ENCODE results near the gene CAMK1D.
"Not testable (repeated sequence)": the region's sequence is repeated elsewhere in the genome, so short reads cannot be mapped to it uniquely, and the experiment has no call there.

Gene CAMK1D

DNA sequence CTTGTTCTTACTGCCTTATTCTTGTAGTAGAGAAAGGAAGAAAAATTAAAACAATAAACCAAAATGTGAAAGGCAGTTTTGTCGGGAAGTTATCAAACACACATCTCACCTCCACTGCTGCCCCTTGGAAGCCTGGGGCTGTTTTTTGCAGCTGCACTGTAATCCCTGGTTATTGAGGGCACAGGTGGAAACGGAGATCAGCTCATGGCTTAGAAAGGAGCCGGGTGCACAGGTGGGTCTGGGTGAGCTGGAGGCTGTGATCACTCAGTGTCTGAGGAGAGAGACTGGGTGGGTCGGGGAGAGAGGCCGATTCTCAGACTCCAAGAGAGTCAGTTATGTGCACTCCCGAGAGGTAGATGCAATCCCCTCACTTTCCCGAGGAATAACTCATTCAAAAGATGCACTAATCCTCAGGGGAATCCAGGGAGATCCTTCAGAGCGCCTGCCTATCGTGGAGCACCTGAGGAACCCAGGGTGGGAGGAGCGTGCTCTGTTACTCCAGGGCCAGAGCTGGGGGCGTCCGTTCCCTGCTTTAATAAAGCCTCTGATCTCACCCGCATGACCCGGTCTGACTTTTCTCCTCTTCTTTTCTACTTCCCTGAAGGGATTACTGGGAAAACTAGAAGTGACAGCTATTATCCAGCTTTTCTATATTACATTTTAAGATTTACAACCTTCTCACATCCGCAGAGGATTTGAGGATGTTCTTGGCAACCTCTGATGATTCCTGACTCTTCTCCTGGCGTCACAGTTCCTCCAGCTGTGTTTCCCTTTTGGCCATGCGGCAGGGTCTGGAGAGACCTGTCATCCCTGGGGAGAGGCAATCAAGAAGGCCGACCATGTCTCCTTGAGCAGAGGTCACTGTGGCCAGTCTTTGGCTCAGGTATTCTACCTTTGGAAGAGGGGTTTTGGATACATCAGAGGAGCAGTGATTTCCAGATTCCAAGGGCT lies 82.1 kb downstream of the CAMK1D start:
- no peak for DNase-seq

DNA sequence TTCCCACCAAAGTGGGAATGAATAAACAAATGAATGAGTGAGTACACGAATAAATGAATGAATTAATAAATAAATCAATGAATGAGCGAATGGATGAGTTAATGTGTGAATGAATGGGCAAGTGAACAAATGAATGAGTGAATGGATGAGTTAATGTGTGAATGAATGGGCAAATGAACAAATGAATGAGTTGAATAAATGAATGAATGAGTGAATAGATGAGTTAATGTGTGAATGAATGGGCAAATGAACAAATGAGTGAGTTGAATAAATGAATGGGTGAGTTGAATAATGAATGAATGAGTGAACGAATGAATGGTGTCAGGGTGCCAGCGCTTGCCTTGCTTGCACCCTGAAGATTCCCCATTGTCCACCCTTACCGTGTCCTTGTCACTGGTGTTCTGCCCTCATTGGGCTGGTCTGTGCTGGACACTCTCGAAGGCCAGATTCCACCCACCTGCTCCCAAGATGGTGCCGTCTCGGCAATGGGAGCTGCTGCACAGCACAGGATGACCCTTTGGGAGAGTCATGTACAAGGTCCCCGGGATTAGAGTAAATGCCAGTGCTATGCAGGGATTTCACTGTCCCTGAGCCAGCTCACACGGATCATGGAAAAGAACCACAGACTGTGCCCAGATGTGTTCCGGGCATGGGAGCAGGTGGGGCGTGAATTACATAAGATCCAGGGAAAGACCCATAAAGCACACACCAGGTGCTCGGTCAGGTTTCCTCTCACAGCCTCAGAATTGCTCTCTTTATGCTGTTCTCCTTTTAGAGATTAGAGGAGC lies 83.2 kb downstream of the CAMK1D start:
- no peak for DNase-seq

DNA sequence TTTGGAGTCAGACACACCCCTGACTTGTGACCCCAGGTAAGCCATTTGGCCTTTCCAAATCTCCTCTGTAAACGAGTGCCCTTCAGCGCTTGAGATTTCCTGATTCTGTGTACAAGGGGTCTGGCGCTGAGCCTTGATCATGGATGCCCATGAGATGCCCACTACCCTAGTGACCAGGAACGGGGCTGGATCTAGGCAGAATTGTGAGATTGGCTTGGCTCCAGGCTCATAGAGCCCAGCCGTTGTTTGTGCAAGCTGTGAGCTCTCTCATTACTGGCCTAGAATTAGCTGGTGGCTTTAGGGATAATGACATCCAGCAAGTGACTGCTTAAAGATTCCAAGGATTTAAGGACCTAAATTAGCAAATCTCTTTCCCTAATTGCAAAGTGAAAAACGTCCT lies 84.9 kb downstream of the CAMK1D start:
- DNase-seq, result no peak

DNA sequence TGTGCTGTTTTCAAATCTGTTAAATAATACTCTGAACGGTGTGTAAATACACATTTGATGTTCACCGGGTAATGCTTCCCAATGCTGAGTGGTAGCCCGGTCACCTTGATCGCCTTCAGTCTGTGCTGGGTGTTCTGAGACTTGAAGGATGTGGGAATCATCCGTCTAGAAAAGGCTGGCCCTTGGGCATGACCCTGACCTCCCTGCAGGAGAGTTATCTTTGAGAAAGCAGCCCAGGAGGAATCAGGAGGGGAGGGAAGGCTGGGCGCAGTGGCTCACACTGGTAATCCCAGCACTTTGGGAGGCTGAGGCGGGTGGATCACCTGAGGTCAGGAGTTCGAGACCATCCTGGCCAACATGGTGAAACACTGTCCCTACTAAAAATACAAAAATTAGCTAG lies 85.3 kb downstream of the CAMK1D start:
- DNase-seq, result not testable (repeated sequence)

DNA sequence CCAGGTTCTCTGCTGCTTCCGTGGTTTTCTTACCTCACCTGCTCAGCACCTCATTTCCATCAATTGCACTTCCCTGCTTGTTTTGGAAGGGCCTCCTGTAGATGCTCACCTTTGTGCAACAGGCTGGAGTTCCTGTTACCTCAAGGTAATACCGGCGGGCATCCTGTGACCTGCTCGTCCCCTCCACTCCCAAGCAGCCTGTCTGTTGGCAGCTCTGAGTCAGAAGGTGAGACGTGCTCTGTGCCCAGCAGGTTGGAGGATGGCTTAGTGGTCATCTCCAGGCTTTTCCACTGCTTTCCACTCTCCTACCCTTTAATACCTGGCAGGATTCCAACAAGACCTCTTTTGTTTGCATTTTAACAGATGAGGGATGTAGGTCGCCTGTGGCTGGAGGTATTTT lies 86.0 kb downstream of the CAMK1D start:
- no peak for DNase-seq

DNA sequence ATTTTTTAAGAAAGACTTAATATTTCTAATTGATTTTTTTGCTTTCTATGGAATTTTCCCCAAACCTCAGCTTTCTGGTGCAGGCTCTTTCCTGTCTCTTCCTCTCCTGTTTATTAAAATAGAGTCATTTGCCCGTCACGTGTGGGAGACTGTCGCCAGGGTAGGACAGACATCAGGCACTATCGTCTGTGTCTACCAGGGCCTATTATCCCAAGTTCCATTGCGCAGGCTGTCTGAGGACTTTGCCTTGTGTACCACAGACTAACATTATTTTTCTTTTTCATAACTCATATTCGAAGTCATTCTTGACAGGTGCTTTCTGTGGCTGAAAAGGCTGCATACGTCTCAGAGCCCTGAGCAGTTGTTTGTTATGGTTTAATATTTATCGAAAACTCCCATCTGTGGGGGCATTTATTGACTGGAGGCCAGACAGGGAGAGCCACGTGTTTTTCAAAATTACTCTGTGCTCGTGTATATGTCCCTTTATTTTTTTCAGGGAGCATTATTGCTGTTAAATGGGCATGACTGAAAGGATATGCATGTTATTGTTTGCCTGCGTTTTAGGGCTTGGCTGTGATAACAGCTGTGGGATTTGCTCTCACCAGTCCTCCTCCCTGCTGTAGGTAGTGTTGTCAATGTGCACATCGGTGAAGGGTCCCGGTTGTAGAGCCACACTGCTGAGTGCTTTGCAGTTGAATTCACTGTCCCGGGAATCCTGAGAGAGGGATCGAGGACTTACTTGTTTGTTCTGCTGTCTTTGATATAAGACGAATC lies 89.8 kb downstream of the CAMK1D start:
- no peak for DNase-seq

DNA sequence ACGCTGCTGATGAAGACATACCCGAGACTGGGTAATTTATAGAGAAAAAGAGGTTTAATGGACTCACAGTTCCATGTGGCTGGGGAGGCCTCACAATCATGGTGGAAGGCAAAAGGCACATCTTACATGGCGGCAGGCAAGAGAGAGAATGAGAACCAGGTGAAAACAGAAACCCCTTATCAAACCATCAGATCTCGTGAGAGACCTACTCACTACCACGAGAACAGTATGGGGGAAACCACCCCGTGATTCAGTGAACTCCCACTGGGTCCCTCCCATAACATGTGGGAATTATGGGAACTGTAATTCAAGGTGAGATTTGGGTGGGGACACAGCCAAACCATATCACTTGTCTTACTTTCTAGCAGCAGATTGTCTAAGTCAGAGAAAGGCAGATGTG lies 90.4 kb downstream of the CAMK1D start:
- not testable (repeated sequence) for DNase-seq

DNA sequence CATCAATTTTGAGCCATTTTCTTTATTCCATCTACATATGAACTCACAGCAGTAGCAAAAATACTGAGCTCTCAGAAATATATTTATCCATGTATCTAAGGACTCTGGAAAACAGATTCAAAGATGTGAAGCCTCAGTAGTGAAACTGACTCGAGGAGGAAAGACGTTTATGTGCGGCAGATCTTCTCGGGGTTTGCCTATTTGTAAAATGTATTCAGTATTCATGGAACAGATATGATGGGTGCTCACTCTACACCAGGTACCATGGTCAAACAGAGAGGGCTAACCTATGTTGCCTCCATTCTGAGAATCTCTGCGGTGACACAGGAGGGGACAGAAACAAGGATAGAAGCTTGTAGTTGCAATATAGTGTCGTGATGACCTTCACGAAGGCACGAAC lies 93.7 kb downstream of the CAMK1D start:
- no peak for DNase-seq

DNA sequence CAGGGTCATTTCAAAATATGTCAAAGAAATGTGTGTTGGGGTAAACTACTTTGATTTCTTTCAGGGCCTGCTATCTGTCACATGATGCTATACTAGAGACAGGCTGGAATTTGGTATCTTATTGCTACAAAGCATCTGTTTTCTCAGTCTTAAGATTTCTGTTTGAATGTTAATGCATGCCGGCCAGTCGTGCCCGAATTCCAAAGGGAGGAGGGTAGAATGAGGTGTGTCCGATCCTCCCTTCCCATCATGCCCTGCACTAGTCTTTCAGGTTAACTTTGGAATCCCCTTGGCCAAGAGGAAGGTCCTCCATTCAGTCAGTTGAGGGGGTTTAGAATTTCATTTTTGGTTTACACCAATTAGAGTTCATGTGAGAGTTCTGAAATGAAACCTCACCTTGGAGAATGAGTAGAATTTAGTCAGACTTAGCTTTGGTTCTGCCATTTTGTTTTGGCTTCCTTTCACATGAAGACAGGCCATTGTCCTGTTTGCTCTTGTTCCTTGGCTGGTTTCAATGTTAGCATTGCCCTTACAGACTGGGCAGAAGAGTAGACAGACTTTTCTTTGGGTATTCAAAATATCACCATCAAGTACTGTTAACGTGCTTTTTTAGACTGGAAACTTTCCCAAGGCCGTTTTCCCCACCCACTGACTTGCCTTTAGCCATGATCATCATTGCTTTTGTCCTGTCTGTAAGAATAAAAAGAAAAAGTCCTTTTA lies 95.8 kb downstream of the CAMK1D start:
- no peak for DNase-seq

DNA sequence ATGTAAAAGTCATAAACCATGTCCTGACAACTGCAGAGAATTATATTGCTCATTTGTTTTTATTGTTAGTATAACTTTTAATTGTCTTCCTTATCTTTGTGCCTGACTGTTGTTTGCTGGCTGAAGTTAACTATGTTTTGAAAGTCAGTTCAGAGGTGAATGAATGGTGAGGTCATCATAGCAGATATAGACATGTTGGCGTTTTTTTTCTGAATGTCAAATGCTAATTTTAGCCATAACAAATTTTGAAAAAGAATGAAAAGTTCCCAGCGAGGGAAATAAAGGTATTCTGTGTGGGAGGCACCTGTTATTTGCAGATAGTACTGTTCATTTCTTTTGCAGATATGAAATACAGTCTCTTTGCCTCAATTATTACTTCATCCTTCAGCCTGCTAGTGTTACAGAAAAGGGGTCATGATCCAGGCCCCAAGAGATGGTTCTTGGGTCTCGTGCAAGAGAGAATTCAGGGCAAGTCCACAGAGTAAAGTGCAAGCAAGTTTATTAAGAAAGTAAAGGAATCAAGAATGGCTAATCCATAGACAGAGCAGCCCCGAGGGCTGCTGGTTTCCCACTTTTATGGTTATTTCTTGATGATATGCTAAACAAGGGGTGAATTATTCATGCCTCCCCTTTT lies 96.5 kb downstream of the CAMK1D start:
- DNase-seq, result no peak

DNA sequence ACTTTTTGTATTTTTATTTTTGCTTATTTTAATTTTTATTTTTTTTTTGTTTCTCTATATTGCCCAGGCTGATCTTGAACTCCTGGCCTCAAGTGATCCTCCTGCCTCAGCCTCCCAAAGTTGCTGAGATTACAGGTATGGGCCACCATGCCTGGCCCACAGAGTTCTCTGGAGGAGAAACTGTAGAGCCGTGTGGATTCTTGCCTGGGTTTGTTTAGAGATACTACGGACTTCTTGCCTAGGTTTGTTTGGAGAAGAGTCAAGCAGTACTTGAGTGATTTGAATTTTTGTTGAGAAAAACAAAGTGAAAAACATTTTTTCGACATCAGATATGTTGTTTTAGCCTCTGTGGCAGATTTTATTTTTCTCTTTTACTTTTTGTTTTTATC lies 99.0 kb downstream of the CAMK1D start:
- DNase-seq, result no peak

DNA sequence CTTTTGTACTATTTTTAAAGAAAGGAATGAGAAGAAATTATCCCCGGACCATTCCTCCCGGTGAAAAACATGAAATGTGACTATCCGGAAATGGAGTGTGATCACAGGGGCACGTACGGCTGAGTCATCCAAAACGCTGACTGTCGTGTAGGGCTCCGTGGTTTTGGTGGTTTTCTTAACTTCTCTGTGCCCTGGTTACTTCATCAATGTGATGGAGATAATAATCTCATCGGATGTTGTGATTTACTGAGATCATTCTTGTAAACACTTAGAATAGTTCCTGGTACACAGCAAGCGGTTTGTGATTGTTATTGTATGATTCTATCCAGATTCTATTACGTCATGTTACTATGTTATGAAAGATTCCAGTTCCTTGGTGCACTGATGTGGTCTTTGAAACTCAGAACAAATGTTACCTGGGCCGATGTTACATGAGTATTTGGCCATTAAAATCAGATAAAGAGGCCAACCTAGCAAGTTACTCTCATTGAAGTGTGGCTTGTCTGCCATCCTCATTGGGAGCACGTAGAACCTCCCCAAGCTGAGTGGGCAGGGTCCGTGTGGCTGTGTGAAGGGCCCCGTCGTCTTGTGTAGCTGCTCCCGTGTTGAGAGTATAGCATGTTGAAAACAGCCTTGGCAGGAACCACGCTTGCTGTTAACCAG lies 99.5 kb downstream of the CAMK1D start:
- DNase-seq, result peak; percentile 78

DNA sequence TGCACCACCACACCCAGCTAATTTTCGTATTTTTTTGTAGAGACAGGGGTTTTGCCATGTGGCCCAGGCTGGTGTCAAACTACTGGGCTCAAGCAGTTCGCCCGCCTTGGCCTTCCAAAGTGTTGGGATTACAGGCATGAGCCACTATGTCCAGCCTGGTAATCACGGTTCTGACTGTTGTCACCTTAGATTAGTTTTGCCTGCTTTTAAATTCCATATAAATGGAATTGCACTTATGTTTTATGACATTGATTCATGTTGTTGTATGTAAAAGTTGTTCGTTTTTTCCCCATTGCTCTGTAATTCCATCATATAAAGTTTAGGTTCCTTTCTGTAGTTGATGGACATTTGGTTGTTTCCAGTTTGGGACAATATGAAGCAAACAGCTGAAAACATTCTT lies 106.0 kb downstream of the CAMK1D start:
- DNase-seq, result no peak

DNA sequence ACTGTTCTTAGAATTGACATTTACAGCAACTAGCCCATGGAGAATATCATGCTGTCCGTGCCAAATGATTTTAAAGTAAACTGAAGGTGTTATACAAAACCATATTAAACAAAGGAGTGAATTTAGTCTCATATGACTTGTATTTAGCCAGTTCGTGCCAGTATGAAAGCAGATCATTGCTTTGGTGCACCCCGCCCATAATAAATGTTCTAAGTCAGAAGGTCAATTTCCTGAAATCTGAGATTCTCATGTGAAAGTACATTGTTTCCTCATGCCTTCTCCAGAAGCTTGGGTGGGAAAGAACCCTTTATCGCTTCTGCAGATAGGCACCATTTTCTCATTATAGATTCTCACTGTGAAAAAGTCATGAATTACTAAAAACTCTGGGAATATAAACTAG lies 106.4 kb downstream of the CAMK1D start:
- DNase-seq, result no peak

DNA sequence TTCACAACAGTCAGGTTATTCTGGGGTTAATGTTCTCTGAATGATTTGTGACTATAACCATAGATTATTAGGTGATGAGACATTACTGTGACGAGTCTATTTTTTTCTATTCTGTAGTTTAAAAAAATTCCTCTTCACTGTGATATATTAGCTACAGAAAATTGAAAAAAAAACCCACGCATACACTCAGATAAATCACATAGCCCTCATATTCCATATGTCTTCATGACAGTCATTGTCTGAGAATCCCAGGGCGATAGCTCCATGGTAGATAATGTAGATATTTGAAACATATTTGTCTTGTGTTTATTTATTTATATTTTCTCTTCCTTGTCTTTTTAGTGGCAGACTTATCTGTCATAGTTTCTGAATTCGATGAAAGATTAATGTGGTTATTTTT lies 110.0 kb downstream of the CAMK1D start:
- DNase-seq, result no peak

DNA sequence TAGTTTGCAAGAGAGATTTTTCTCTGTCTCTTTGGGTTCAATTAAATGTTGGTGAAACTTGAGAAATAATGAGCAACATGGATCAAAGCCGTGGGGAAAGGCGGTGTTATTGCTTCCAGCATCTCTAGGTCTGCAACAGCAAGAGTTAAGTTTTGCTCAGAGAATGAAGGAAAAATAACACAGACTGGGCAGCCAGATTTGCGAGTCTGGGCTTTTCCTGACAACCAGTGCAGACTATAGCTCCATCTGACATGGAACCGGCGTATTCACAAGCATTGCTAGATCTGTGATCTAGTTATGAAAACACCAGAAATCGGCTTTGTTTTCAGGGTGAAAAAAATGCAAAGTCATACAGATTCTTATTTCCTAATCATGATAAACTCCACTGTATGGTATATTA lies 110.4 kb downstream of the CAMK1D start:
- DNase-seq, result no peak

DNA sequence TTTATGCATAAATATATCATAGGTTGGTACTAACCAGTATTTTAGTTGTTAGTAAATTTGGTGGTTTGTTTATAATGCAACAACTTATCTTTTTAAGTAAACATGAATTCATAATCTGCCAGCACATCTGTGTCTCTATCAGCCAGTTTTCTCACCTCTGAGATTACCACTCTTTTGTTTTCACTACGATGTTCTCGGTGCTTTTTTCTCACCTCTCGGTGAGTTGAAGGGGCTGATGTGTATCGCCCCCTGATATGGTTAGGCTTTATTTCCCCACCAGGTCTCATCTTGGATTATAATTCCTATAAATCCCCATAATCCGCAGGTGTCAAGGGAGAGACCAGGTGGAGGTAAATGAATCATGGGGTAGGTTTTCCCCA lies 114.1 kb downstream of the CAMK1D start:
- DNase-seq, result no peak

DNA sequence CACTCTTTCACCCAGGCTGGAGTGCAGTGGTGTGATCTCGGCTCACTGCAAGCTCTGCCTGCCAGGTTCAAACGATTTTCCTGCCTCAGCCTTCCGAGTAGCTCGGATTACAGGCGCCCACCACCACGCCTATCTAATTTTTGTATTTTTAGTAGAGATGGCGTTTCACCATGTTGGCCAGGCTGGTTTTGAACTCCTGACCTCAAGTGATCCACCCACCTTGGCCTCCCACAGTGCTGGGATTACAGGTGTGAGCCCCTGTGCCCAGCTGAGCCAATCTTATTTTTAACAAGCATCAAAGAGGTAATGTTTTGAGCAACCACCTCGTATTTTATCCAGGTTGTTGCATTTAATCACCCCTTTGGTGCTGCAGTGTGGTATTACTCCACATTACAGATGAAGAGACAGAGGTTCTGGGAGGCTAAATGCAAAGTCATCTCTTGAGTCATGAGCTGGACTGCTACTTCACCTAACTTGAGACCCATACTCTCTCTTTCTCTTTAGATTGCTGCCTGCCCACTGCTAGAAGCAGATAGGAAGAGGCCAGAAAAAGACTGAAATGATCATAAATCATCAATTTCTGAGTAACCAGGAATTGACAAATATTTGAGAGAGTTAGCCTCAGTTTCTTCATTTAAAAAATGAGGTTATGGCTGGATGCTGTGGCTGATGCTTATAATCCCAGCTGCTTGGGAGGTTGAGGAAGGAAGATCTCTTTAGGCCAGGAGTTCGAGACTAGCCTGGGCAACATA lies 116.2 kb downstream of the CAMK1D start:
- DNase-seq, result peak; percentile 37

DNA sequence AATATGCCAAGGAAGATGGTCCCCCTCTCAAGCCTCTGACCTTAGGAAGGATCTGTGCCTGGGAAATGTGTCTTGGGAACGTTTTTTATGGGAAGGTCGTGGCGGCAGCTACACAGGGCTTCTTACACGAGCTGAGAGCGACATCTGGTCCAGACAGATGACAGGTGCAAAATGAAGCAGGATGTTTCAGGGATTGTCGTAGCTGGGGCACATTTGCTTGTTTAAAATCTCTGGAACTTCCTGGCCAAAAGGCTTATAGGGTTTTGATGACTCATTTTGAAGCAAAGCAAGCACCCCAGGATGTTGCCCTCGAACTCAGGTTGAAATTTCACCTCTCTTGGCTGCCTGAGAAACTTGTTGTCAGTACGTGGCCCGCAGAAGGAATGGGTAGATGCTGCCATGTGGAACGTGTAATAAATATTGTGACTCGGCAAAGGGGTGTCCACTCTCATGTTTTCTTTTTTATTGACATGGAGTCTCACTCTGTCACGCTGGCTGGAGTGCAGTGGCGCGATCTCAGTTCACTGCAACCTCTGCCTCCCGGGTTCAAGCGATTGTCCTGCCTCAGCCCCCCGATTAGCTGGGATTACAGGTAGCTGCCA lies 117.5 kb downstream of the CAMK1D start:
- no peak for DNase-seq

DNA sequence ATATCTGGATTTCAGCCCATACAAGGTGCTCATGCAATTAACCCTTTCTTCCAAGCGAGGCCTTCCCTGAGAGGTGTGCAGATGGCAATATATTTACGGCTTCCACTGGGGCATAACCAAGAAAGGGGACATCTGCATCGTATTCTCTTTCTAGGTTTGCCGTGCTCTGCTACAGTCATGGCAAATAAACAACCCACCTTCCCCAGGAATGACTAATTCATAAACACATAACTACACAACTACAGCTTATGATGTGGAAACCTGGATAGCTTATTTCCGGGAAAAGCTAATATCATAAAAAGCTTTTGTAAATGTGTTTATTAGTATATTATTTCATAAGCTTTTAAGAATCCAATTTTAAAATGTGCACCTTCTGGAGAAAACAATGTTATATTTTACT lies 120.0 kb downstream of the CAMK1D start:
- DNase-seq, result no peak

All from OCI-M1 (cell line).